GM21526 (cell line): Measurements from ENCODE around the gene NOS3.

Experiments
- ATAC-seq: cut with Tn5 transposase; IDR thresholded peaks from one replicate; pipeline ENCODE4 v1.9.1; 2021; ENCODE audit warnings: moderate library complexity; ENCODE audit not compliant: unreplicated experiment, low FRiP score

NOS3 gene

DNA sequence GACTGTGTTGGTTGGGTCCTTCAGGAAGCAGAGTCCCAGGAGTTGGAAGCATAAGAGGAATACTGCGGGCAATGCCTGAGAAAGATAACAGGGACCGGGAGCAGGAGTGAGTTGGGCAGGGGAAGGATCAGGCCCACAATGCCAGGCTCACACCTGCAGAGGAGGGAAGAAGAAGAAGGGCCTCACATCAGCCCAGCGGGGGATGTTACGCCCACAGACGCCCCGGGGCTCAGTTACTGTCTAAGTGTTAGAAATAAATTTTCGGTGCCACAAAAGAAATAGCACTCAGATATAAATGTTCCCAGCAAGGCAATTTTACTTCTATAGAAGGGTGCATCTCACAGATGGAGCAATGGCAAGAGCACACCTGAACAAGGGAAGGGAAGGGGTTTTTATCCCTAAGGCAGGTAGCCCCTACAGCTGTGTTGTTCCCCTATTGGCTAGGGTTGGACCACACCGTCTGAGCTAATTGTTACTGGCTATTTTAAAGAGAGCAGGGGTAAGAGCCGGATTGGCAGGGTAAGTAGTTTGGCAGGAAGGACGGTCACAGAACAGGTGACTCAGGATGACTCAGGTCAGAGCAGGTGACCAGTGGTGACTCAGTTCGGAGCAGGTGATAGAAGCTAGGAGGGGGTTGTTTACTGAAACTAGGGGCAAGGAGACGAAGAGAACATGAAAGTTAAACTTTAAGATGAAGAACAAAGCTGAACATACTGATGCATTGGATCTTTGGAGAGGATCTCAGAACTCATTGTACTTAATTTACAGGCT lies at the start of gene NOS3:
TSS of gene NOS3 (plus strand) at position 602 of the 771 bp plus-strand sequence. CDS start 2,787 bp downstream, outside the sequence.
- no peak for ATAC-seq

DNA sequence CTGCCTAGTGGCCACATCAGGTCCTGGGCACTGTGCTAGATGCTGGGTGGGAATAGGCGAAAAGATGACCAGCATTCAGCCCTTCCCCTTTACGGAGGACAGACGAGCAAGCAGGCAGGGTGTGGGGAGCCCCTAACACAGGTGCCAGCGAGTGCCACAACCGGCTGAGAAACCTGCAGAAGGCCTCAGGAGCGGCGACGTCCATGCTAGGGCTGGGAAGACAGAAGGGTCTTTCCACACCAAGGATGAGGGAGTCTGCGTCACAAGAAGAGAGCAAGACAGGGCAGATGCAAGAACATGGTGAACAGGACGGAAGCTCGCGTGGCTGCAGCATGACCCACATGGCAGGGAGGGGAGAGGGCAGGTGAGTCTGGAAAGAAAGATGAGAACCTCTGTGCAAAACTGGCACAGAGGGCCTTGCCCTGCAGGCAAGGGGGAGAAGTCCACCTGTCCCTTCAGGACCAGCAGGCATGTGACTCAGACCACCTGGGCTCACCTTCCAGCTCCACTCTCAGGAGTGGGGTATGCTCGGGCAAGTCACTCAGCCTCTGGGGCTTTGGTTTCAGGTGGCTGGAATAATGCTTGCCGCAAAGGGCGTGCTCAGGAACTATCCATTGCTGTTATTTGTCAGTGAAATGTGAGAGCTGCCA lies 49.3 kb upstream of the NOS3 start:
- ATAC-seq, result no peak

DNA sequence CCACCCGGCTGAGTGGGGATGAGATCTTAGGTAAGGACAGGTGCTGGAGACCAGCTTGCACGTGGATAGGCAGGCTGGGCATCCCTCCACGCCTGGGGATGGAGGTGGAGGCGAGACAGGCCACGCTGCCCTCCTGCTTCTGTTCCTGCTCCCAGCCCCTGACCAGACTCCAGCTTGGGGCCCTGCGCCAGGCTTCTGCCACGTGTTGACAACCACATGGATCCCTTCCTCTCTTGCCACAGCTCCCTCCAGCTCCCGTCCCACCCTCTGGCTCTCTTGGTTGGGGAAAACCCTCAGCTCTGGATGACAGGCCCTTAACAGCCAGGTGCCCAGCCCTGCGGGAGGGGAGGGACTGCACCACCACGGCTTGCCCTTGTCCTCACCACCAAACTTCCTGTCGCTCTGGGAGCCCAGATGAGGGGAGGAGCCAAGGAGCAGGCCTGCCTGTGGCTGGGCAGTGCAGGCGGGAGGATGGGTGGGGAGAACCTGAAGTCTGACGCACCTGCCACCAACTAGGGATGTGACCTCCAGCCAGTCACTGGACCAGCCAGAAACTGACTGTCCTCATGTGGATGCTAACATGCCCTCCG lies 48.7 kb upstream of the NOS3 start:
- no peak for ATAC-seq

DNA sequence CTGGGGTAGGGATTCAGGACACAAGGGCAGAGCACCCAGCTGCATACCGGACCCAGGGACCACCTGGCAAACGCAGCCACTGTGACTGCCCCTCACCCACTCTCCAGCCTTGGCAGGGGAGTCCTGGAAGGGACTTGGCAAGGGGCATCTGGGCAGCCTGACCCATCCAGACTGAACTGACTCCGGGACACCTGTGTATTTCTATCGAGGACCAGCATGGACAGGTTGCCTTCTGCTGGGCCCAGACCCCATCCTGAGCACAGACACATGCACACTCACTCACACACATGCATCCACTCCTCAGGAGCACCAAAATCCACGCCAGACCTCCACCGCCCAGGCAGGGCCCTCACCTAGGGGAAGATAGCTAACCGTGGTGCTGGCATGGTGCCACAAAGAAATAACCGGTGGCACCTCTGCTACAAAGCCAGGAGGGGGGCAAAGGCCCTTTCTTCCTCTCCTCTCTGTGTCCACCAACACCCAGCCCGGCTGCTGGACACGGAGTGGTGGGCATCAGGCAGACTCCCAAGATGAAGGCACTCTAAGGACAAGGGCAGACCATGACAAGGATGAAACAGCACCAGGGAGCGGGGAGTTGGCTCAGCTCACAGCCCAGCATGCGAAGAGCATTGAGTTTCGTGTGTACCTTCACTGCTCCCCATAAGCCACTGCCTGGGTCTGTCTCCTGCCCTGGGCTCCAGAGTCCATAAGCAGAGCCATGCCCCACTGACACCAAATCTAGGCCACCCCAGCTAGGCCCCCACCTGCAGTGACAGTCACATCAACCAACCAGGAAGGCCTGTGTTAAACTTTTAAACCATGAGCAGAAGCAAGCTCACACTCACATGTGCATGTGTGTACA lies 48.0 kb upstream of the NOS3 start:
- no peak for ATAC-seq

DNA sequence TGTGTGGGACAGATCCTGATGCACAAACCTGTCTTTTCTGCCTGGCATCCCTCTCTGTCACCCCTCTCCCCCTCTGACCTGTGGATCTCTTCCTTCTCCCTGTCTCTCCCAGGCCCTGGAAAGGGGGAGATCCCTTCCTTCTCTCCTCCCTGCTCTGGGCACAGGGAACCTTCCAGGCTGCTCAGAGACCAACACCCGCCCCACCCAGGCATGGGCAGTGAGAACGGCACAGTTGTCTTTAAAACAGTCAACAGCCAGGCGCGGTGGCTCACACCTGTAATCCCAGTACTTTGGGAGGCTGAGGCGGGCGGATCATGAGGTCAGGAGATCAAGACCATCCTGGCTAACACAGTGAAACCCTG lies 47.4 kb upstream of the NOS3 start:
- no peak for ATAC-seq

DNA sequence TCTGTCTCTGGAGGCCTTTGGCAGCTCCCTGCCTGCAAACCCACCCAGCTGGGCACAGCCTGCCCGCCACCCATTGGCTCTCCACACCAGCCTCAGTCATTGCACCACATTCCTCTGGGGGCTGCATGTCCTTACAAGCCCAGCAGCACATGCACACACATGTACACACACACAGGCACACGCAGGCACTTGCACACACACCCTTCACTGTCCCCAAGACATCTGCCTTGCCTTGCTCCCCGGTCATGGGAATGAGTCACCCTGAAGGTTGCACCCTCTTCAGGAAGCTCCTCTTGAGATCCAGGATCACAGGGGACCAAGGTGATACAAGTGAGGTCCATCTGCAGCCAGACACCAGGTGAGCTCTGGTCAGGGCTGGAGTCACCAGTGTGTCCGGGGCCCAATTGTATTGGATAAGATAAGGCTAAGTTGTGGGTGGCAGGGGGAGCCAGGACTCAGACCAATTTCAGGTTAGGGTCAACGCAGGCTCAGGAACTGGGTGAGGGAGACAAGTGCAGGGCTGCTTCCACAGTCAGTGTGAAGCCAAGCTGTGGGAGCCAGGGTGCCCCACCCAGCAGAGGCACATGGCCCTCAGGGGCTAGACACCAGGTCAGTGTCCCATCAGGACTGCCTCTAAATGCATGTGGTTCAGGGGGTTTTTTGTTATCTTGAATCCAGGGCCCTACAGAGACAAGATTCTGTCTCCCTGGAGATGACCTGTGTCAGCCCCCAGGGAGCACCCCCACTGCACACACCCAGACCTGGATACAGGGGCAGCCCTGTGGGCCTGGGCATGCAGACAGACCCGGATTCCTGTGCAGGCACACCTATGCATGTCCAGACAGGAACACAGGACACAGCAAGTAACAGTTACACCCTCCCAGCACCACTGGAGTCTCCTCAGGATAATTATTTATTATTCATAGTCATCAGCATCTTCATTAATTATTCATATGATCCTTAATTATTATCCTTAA lies 46.5 kb upstream of the NOS3 start:
- ATAC-seq, result no peak

DNA sequence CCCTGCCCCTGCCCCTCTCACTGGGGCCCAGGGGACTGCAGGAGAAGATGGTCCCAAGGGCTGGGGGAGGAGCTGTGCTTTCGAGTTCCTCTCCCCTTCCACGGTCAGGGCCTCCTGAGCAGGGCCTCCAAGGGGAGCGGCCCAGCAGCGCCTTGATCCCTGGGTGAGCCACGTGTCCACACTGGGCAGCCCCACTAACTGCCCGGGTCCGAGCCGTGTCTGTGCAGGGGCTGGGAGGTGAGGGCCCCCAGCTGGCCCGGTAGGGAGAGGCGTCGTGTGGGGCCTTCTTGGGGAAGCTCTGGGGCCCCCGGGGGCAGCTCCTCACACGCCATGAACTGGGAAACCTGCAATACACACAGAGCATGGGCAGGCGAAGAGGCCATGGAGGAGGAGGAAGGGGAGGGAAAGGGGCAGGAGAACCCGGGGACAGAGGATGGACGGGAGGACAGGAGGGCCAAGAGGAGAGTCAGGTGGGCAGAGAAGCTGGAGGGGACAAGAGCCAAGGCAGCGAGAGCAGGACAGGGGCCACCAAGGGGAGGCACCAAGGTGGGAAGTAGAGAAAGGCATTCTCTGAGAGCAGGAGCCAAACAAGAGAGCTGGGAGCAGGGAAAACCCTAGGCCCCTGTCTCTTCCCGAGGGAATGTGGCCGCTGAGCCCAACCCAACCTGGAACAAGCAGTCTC lies 45.5 kb upstream of the NOS3 start:
- no peak for ATAC-seq

DNA sequence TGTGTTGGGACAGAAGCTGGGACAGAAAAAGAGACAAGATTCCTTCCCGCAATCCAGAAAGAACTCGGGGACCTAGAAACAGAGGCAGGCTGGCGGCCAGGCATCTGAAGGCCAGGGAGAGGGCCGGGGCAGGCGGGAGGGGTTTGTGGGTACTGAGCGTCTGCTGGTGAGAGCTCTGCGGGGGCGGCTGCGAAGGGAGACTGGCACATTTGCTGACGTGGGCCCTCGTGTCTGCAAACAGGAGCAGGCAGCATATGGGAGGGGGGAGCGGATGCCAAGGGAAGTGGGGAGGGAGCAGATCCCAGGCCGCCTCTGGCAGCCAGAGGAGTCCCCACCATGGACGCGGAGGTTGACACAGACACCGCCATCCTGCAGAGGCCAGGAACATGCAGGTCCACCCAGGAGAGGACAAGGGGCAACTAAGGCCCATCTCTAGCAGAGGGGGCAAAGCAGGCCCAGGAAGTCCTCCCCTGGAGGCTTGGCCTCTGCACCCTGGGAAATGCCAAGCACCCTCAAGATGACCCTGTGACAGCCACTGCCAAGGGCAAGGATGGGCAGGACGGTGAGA lies 44.9 kb upstream of the NOS3 start:
- no peak for ATAC-seq

DNA sequence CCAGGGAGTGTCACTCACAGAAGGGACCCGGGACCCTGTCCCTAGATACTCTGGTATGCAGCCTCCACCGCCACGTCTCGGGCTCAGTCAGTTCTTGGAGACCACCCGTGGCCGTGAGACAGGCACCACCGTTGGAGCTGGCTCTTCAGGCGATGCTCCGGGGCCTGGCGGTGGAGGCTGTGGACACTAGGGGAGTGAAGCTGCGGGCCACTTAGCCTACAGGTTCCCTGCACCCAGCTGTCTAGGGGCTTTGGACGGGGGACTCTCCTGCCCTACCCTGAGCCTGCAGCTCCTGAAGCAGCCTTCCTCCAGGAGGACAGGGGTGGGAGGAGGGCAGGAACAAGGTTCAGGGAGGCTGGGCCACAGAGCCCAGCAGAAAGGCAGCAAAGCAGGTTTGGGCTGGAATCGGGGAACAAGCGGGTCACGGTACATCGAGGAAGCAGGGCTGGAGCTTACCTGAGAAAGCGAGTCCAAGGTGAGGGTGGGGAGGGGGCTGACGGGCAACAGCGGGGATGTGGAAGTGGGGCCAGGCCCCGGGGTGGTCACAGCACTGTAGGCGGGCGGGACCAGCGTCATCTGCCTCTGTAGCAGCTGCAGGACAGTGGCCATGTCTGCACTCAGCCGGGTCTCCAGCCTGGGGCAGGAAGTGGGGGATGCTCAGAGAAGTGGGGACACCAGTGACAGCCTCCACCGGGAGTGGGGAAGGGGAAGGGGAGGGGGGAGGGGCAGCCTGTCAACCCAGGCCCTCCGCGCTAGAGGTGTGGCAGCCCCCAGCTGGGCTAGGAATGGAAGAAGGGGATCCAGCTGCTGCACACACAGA lies 44.2 kb upstream of the NOS3 start:
- no peak for ATAC-seq

DNA sequence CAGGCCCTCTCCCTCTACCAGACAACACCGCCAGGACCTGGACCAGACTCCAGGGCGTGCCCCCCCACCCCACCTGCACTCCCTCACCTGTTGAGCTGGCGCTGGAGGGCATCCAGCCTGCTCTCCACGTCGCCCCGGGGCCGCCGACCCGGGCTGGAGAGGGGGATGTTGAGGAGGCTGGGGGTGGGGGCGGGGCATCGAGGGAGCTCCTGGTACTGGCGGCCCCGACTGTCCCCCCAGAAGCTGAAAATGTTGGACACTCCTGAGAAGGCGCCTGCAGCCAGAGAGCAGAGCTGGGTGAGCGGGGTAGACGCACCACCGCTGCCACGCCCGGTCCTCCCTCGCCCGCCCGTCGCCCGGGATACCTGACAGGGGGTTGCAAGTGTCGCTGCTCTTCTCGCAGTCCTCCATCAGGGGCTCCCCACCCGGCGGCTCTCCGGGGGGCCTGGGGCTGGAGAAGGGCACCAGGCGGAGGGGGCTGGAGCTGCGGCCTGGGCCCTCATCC lies 43.5 kb upstream of the NOS3 start:
- no peak for ATAC-seq

DNA sequence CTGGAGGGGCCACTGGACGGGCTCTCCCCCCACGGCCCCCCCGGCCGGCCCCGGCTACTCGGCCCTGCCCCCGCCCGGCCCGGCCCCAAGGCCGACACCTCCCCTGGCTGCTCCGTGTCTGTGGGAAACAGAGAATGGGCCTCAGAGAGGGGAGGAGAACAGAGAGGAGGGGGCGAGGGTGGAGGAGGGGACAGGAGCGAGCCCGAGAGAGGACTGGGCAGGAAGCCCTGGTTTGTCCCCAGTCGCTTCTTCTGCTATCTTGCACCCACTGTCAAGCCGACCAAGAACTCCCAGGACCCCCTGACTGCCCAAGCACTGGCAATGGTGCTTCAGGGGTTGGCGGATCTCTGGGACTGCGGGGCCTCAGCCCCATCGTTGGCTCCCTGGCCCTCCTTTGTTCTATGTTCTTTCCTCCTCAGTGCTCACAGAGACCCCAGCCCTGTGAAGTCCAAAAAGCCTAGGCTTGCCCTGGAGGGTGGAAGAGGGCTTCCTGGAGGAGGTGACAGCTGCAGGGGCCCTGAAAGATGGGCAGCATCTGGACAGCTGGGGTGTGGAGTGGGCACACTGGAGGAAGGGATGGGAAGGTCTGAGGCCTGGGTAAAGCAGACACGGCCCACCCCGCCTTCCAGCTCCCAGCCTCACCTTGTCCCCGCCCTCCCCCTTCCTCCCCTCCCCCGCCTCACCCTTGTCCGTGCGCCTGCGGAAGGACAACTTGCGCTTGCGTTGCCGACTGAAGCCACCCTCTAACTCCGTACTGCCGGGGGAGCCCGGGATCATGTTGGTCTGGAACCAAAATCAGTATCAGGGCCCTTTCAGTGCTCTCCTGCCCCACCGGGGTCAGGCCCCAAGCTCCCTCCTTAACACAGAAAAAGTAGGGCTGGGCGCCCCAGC lies 42.8 kb upstream of the NOS3 start:
- no peak for ATAC-seq

DNA sequence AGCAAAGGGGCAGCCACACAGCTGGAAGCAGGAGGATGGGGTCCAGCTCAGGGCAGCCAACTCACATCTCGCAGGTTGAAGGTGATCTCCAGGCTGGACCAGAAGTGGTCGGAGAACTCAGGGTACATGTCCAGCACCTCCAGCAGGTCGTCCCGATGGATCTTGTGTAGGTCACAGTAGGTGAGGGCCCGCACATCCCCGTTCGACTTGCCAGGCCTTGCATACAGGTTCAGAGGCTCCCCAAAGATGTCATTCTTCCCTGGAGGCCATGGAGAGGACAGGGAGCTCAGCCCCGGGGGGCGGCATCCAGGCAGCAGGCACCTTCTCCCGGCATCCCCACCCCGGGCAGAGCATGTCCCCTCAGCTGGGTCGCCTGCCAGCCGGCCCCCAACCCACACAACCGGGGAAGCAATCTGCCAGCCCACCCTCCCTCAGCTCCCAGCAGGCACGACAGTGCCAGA lies 42.0 kb upstream of the NOS3 start:
- ATAC-seq, result no peak

DNA sequence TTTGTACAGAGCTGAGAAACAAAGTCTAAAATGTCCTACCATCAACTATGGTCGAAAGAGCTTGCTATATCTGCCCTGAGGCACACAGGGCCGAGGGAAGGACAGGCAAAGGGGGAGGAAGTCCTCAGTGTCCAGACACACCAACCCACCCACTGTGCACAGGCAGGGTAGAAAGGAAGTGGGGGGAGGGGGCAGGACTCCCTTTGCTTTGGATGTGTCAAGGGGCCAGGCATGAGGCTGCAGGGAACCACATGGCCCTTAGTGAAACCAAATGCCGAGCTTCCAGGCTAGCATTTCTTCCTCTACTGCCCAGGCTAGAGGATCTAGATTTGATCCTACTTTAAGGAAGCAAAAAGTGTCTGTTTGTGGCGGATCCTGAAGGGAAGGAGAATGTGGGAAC lies 41.3 kb upstream of the NOS3 start:
- ATAC-seq, result no peak

DNA sequence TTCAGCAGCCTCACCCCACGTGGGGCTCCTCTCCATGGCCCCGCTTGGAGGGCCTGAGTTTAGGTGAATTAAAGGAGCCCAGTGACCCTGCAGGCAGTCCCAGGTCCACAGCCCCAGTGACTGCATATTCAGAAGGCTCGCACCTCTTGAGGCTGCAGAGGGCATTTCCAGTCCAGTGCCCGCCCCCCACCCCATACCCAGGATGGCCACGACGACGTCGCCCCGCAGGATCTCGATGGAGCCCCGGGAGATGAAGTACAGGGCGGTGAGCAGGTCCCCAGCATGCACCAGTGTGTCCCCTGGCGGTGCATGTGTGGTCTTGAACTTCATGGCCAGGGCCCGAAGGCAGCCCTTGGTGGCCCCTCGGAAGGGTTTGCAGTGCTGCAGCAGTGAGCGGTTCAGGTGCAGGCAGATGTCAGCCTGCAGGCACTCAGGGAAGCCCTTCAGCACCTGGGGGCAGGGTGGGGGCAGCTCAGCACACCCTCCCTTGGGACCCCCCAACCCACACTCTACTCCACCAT lies 40.8 kb upstream of the NOS3 start:
- no peak for ATAC-seq

DNA sequence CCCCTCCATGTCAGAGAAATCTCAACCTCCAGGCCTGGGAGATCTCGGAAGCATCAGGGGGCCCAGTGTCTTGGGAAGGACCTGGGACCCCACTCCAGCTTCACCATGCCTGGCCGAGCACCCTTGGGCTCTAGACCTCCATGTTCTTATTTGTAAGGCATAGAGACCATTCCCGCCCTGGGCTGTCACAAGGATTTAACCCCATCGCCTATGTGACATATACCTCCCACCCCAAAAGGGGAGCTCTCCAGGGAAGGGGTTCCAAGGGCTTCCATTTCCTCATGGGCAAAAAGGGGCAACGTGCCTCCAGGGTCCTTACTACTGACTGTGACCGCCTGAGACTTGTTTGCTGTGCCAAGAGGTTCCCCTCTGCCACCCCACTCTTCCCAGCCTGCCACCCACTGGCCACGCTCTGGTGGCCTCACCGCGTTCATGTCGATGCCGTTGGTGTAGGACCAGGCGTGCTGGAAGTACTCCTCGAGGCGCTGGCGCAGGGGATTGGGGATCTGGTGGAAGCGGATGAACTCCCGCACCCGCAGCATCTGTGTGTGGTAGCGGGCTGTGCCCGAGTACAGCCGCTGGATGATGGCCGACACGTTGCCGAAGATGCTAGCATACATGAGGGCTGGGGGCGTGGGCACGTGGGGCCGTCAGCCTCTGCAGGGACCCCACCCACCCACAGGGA lies 40.2 kb upstream of the NOS3 start:
- ATAC-seq, result no peak

DNA sequence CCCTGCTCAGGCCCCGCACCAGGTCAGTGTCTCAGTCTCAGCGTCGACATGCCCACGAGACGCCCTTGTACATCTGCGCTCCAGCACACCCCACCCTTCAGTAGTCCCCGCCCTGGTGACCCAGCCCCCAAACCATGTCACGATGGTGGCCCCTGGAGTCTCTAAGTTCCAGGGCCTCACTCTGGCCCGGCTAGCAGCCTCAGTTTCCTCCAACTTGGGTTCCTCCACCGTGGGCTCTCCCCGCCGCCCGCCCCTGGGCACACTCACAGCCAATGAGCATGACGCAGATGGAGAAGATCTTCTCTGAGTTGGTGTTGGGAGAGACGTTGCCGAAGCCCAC lies 39.7 kb upstream of the NOS3 start:
- ATAC-seq, result no peak
